ENCODE measurements around the gene SPATA16.
A peak's percentile ranks its signal among the peaks of the same experiment; 100 is the strongest.
"Not testable (repeated sequence)": the region's sequence is repeated elsewhere in the genome, so short reads cannot be mapped to it uniquely, and the experiment has no call there.

The SPATA16 gene, protein sequence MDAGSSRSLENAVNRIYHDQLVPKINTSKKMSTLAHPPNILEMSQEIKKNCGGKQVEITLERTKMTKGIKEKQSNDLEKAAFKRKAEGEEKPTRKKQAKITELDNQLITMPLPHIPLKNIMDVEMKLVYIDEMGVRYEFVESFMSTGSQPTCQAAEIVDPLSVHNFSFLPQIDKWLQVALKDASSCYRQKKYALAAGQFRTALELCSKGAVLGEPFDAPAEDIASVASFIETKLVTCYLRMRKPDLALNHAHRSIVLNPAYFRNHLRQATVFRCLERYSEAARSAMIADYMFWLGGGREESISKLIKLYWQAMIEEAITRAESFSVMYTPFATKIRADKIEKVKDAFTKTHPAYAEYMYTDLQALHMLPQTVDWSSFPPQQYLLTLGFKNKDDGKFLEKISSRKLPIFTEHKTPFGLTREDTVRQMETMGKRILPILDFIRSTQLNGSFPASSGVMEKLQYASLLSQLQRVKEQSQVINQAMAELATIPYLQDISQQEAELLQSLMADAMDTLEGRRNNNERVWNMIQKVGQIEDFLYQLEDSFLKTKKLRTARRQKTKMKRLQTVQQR

DNA sequence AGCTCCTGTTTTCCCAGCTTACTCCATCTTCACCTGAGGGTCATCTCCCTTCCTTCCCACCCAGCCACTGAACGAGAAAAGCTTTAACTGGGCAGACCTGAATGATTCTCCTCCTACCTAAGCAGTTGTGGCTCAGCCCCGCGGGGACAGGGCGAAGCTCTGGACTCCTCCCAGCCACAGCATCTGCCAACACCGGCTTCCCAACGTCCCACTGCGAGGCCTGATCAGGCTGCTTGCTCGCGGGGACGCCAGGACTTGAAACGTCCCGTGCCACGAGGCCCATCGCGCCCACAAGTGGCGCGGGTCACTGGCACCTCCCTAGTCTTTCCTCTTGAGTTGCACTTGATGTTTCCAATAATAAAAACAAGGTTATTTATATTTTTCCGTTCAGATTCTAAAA, at the start of gene SPATA16:
TSS of gene SPATA16 (minus strand) at position 250 of the 400 bp plus-strand sequence. CDS start 23,504 bp downstream, outside the sequence.
- no peak for DNase-seq

DNA sequence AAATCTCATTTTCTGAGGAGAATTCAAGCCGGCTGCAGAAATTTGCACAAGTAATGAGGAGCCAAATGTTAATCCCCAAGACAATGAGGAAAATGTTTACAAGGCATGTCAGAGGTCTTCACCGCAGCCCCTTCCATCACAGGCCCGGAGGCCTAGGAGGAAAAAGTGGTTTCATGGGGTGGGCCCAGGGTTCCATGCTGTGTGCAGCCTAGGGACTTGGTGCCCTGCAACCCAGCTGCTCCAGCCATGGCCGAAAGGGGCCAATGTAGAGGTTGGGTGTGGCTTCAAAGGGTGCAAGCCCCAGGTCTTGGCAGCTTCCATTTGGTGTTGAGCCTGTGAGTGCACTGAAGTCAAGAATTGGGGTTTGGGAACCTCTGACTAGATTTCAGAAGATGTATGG, 42.0 kb upstream of the SPATA16 start:
- not testable (repeated sequence) for DNase-seq

DNA sequence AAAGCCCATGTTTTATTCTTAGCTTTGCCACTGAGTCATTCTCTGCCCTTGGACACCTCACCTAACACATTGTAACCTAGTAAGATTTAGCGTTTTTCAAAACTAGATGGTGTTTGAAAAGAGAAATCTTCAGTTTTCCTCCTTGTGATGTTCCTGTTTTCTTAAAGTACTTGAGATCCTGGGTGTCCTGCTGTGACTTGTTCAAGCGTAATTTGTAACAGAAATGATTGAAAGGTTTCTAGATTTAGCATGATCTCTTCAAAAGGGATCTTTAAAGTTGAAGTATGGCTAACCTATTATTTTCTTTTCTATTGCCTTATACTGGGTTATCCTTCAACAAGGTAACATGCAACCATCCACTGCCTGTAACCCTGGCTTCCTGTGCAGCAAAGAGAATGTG, 32.6 kb upstream of the SPATA16 start:
- DNase-seq = no peak

DNA sequence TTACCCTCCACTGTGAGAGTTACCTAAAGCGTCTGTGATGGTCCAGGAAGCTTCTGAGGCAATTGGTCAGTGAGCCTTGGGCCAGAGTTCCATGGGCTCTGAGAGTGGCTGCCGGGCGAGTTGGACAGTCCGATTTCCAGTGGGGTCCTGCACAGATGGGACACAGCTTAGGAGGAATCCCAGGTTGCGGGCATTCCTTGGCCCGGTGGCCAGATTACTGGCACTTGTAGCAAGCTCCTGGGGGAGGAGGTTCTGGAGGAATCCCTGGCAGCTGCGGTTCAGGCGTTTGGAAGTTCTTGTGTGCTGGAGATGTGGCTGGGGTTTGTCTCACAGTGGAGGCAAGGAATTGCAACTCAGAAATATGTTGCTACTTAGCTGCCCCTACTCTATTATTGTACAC, 18.1 kb upstream of the SPATA16 start:
- DNase-seq = not testable (repeated sequence)

DNA sequence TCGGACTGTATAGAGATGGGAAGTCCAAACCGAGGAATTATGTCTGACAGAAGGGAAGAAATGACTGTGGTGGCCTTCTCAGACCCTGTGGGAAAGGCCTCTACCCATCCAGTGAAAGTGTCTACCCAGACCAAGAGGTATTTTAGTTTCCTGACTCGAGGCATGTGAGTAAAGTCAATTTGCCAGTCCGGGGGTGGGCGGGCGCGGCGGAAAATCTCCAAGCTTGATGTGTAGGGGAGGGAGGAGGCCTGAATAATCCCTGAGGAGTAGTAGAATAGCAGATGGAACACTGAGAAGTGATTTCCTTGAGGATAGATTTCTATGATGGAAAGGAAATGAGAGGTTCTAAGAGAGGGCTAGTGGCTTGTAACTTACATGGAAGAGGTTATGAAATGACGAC, 15.5 kb upstream of the SPATA16 start:
- DNase-seq = not testable (repeated sequence)

DNA sequence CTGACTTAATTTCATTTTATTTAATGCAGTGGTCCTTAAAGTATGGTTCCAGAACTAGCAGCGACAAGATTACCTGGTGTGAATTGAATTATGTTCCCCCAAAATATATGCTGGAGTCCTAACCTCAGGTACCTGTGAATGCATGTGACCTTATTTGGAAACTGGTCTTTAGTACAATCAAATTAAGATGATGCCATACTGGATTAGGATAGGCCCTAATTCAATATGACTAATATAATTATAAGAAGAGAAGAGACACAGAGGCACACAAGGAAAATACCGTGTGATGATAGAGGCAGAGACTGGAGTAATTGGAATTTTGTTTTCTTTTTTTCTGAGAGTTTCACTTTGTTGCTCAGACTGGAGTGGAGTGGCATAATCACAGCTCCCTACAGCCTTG, 12.6 kb upstream of the SPATA16 start:
- DNase-seq = no peak

DNA sequence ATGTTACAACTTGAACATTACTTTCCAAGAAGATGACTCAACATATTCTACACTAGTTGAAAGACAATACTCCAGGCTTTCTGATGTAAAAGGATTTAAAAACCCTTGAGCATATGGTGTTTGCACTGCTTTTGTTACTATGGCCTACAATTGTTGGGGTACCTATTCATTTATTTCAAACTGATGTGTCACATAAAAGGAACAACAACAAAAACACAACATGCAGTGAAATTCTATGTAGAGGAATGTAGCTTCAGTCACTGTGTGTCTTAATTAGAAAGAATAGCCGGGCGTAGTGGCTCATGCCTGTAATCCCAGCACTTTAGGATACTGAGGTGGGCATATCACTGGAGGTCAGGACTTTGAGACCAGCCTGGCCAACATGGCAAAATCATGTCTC, 1.6 kb downstream of the SPATA16 start:
- no peak for DNase-seq

DNA sequence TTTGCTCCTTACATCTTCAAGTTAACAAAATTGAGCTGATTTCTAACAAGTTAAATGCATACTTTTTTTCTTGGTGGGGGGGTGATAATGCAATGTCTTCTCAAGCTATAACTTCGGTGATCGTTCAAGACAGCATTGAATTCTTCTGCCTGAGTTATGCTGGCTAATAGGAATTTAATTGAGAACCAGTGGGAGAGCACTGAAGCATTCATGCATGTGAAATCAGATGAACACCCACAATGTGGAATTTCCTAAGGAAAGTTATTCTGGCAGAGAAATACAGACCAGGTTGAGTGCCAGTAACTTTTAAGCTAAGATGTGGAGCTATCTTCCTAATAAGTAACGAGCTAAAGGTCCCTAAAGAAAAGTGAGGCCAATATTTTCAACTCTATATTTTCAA, 3.0 kb downstream of the SPATA16 start:
- DNase-seq = no peak

DNA sequence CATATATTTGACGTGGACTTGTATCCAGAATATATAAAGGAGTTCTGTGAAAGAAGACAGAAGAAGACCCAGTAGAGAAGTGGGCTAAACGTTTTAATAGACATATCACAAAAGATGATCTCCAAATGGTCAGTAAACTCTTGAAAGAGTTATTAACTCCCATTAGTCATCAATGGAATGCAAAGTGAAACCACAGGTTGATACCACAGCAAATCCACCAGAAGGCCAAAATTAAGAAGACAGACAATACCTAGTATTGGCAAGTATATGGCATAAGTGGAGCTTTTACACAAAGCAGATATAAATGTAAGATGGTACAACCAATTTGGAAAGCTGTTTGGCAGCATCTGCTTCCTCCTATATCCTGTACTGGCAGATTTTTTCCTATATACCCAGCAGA, 6.0 kb downstream of the SPATA16 start:
- no peak for DNase-seq

DNA sequence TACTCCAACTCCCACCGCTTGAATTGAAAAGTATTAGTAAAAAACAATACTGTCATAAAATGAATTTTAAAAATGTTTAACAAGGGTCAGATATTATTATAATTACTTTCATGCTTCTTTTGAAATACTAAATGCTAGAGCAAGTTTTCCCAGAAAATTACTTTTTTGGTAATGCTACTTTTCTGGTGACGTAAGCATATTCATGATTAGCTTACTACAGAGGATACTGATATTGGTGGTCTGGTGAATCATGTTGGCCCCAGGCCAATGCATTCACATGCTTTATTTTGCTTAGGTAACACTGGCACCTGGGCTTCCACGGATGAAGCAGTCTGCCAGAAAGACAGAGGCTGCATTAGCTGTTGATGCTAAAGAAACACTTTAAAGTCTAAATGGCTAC, 12.4 kb downstream of the SPATA16 start:
- no peak for DNase-seq

DNA sequence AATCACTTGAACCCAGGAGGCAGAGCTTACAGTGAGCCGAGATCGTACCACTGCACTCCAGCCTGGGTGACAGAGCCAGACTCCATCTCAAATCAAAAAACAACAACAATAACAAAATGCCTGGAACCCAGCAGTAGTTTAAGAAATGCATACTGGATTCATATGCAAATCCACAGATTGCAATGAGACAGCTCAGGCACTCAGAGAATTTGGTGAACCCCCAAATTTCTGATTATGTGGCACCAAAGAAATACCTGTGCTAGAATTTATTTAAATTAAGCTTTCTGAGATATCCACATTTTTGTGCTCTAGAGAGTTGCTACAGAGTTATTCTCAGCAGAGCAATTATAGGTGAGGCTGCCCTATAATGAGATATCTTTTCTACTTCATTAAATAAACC, 29.7 kb downstream of the SPATA16 start:
- no peak for DNase-seq

DNA sequence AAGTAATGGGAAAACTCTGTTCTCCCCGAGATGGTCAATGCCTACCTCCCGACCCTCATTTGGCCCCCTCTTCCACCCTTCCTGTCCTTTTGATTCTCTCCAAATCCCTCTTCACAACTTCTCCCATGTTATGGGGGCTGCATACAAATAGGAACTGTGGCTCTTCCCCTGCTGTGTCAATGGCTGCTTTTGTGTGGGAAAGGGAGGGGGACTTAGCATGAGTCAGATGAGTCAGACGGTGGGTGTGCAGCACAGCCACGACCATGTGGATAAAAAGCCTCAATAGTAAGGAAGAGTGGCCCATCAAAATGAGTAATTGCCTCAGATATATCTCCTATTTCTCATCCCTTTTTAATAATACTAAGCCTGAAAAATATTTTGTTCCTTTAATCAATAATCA, 31.9 kb downstream of the SPATA16 start:
- no peak for DNase-seq

DNA sequence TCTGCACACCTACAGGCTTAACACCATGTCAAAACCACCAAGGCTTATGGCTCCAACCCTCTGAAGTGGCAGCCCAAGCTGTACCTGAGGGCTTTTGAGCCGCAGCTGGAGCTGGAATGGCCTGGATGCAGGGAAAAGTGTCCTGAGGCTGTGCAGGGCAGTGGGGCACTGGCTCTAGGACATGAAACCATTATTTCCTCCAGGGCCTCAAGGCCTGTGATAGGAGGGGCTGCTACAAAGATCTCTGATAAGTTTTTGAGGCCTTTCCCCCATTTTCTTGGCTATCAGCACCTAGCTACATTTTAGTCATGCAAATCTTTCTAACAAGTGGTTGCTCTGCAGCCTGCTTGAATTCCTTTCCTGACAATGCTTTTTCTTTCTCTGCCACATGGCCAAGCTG, 37.6 kb downstream of the SPATA16 start:
- DNase-seq = no peak

DNA sequence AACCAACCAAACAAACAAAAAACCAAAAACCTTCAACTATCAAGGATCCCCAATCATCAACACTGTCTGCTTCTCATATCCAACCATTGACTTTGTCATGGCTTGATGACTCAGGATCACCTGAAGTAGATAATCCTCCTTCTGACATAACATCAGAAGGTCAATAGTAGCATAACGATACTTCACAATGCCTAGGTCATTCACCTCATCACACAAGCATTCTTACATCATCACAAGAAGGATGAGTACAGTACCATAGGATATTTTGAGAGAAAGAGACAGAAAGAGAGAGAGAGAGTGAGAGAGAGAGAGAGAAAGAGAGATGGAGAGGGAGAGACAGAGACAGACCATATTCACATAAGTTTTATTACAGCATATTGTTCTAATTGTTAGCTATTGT, 42.1 kb downstream of the SPATA16 start:
- peak; percentile 54 for DNase-seq

DNA sequence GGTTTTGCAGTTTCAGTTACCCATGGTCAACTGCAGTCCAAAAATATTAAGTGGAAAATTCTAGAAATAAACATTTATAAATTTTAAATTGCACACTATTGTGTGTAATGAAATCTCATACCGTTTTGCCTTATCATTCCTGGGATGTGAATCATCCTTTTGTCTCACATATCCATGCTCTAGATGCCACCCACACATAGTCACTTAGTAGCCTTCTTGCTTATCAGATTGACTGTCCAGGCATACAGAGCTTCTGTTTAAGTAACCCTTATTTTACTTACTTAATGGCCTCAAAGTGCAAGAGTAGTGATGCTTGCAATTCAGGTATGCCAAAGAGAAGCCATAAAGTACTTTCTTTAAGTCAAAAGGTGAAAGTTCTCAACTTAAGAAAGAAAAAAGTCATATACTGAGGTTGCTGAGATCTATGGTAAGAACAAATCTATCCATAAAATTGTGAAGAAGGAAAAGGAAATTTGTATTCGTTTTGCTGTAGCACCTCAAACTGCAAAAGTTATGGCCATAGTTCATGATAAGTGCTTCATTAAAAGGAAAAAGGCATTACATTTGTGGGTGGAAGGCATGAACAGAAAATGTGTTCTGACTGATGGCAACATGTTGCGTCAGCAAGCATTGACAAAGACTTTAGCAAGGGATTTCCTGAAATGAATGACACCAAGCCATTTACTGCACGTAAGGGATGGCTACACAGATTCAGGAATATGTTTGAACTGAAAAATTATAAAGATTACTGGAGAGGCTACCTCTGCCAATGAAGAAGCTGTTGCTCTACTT, 43.8 kb downstream of the SPATA16 start:
- no peak for DNase-seq

DNA sequence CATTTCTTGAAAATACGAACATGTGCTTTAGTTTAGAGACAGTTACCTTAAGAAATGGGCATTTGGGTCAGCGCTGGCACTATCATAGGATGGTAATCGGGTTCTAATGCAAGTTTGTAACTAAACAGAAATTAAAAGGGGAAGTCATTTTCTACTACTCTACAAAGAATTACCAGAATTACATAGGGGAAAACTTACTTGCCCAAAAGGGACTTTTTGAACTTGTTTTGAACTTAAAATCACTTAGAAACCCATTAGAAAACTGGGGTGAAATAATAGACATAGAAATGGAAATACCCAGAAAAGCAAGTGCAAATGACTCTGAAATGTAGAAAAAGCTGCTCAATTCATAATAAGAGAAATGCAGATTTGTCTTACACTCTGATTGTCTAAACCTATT, 44.9 kb downstream of the SPATA16 start:
- no peak for DNase-seq

DNA sequence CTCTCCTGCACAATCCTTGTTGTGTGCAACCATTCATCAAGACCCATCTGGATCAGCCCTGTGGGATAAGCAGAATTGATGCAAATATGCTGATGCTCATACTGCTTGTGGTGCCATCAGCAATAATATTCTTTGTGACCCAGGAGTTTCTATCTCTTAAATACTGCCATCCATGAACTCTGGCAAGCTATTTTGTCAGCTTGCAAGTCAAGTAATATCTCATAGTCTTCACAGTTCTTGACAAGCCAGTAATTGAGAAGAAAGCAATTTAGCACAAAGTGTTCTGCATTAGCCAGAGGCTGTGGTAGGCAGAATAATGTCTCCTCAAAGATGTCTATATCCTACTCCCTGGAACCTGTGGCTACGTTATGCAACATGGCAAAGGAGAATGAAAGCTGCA, 49.0 kb downstream of the SPATA16 start:
- DNase-seq = no peak

DNA sequence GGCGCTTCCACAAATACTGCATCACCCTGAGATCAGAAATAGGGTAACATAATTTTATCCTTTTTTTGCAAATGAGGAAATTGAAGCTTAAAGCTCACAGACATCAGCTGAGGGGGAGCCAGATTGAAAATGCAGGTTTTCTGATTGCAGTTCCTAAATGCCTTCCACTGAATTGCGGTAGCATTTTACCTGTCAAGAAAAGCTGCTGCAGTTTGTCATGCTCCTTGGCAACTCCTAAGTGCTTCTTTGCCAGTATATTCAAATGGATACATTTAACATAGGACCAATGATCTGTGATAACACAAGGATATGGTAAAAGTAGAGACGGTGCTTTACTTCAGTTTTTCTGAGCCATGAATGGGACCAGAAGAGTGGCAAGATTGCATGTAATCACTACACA, 50.5 kb downstream of the SPATA16 start:
- no peak for DNase-seq

DNA sequence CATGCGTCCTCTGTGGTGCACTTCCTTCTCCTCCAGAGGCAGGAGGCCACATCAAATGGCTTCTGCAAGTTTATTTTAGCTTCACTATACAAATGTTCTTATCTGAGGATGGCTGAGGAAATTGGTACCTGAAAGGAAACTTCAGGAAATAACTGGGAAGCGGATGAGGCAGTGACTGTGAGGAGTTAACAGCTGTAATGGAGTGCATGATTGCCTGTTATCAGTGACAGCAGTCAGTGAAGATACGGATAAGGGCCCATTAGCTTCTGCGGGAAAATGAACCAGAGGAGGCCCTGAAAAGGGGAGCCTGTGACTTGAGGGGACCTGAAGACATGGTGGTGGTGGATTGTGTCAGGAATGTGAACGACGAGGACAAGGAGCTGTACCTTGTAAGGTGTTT, 51.8 kb downstream of the SPATA16 start:
- DNase-seq = no peak

DNA sequence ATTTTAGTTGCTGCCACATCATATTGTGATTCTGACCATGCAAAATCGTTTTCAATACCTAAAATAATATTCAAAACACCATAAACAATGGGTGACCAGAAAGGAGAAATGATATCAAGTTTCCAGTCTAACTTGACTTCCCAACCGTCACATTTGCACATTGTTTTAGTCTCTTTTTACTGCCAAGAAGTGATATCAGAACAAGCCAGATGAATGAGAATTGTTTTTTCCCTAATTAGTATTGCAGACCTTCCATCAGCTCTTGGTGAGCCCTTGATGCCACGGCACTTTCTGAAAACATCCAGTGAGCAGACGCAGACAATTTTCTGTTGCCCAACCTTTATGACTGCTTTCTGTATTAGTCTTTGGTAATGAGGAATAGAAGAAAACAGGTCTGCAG, 62.5 kb downstream of the SPATA16 start:
- DNase-seq = no peak

DNA sequence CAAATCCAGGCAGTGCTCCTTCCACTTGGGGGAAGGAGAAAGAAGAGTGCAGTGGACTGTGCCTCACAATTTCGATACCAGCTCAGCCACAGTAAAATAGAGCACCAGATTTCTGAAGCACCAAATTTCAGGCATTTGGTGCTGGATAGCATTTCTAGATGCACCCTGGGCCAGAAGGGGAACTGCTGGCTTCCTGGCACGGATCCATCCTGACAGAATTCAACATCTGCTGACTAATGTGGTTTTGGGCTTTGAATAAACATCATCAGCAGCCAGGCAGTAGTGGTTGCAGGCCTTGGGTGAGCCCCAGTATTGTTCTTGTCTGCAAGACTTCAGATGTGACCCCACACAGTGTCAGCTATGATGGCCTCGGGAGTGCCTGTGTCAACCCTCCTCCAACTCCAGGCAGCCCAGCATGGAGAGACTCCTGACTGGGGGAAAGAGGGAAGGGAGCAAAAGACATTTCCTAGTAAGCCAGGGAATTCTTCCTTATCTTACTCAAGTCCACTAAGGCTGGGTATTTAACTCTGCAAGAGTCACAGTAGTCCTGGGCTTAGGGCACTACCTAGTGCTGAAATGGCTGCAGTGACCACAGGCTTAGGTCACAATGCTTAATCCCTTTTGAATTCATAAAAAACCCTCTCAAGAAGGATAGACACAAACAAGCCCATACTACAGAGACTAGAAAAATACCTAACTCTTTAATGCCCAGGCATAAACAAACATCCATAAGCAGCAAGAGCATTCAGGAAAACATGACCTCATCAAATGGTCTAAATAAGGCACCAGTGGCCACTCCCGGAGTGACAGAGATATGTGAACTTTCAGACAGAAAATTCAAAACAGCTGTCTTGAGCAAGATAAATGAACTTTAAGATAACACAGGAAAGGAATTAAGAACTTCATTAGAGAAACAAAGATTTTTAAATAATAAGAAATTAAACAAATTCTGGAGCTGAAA, 74.7 kb downstream of the SPATA16 start:
- DNase-seq = no peak

DNA sequence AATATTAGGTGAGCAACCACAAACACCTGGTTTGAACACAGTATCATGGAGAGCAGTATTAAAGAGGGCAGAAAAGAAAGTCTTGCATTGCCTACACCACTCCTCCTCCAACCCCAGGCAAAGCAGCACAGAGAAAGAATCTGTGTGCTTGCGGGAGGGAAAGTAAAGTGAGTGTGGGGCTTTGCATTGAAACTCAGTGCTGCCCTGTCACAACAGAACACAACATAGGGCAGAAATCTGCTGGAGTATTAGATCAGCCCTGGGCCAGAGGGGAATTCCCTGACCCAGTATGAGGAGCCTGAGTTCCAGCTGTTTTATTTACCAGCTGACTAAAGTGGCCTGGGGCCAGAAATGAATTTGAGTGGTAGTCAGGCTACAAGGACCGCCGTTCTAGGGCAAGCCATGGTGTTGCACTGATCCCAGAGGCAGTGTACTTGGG, 75.5 kb downstream of the SPATA16 start:
- no peak for DNase-seq

DNA sequence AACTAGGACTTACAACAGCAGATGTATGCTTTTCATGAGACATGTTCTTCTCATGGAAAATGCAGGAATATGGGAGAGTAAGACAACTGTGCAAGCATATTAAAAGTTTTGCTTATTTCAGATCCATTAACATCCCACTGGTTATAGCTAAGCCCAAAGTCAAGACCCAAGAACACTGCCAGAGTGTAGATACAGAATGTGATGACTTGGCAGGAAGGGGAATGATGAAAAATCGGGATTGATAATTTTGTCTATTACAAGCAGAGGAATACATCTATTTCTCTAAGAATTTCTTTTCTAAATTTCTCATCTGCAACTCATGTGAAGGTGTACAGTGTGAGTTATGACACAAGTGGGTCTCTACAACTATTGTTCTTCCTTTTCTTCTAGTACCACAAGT, 76.4 kb downstream of the SPATA16 start:
- DNase-seq = no peak

Measured in DMS53 (cell line).